Astrocyte of the cerebellum (primary cell): ENCODE measurements around the gene DNM3.

Experiments
- DNase-seq: peaks from one replicate; pipeline ENCODE4 v3.0.0-alpha.2; 2011; ENCODE audit warnings: low read depth
- H3K4me3 ChIP-seq: 2 replicates; pipeline ENCODE4 v1.5.1; 2011; ENCODE audit warnings: mild to moderate bottlenecking, low read depth, low read length, moderate library complexity
- CTCF ChIP-seq: IDR thresholded peaks from 2 replicates; pipeline ENCODE4 v1.5.1; 2012; ENCODE audit warnings: low read length, low read depth, moderate library complexity, mild to moderate bottlenecking; ENCODE audit errors: missing control alignments
- in situ Hi-C: cut with HindIII; loops from 2 replicates; pipeline ENCODE4 v1.10.0; 2017; ENCODE audit warnings: low sequenced_read_pairs

The DNM3 gene

GRCh38 chr1:171863531-171863930, 22.2 kb downstream of the DNM3 start:
- TF ChIP-seq CTCF = no peak
- H3K4me3 ChIP-seq = no peak overlapping the region
- DNase-seq = no peak
- in situ Hi-C loops = no loop called here

- H3K4me3 ChIP-seq = no peak overlapping the region
- no peak for TF ChIP-seq CTCF
- in situ Hi-C loops = no loop called here
- no peak for DNase-seq
Observed at GRCh38 chr1:171864308-171864707, 23.0 kb downstream of the DNM3 start.

DNA sequence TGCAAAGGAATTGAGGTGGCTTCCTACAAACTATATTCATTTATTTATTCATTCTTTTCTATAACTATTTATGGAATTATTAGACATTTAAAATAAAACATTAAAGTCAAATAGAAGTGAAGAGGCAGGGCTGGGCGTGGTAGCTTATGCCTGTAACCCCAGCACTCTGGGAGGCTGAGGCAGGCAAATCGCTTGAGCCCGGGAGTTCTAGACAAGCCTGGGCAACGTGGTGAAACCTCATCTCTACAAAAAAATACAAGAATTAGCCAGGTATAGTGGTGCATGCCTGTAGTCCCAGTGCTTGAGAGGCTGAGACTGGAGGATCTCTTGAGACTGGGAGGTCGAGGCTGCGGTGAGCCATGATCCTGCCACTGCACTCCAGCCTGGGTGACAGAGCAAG, 23.8 kb downstream of the DNM3 start:
- TF ChIP-seq CTCF = no peak
- H3K4me3 ChIP-seq = no peak overlapping the region
- DNase-seq = no peak
- in situ Hi-C loops = no loop called here

DNA sequence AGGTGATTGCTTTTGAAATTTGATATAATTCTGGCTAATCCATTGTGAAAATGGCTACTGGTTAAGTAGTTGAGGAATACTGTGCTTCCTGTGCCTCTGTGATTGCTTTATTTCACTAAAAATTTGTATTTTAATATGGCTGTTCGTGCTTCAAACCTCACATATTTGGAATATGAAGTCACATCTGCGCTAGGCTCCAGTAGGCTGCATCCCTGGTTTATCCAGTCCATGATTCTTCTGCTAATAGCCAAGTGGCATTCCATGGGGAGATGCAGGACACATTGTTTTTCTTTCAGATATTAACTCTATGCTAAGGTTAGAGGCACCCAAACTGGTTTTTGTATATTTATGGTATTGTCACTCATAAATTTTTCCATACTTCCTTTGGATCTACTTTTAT, 25.9 kb downstream of the DNM3 start:
- TF ChIP-seq CTCF = no peak
- in situ Hi-C loops = no loop called here
- H3K4me3 ChIP-seq = no peak overlapping the region
- DNase-seq = no peak

GRCh38 chr1:171868217-171868803, 27.0 kb downstream of the DNM3 start:
- no peak for DNase-seq
- TF ChIP-seq CTCF = no peak
- in situ Hi-C loops = no loop called here

GRCh38 chr1:171869097-171869496, 27.8 kb downstream of the DNM3 start:
- no peak for DNase-seq
- no peak overlapping the region for H3K4me3 ChIP-seq
- in situ Hi-C loops = no loop called here
- no peak for TF ChIP-seq CTCF

More at GRCh38 chr1:171868217-171868803, 27.0 kb downstream of the DNM3 start:
- H3K4me3 ChIP-seq = no peak overlapping the region
